Motor neuron (in vitro differentiated cells): ENCODE results near the gene PSMG3. TPM values are rescaled to one million over a fixed set of nuclear protein-coding genes. Genes with fewer than 3 reads are reported as not detected.

Experiments
- ATAC-seq, 8 experiments: fragments of 200-7000 bp; cut with Tn5 transposase; replicated peaks in 6 of 8; 2 replicates each; pipeline ENCODE4 v1.8.0; 2021; ENCODE audit warnings: mild to moderate bottlenecking in 8 of 8, moderate library complexity in 8 of 8
- H3K27ac ChIP-seq, 2 donors: fragments of 250-450 bp; sonication (Bioruptor Pico); 2 replicates each; pipeline ENCODE4 v1.9.0; 2021; ENCODE audit warnings: antibody characterized with exemption in 2 of 2, mild to moderate bottlenecking in 2 of 2, moderate library complexity in 1 of 2
- H3K4me1 ChIP-seq, 2 donors: fragments of 250-450 bp; sonication (Bioruptor Pico); replicated peaks in 1 of 2; 2 replicates each; pipeline ENCODE4 v1.6.1; 2021; ENCODE audit warnings: antibody characterized with exemption in 2 of 2, mild to moderate bottlenecking in 2 of 2, moderate library complexity in 1 of 2
- H3K4me3 ChIP-seq, 5 donors: fragments of 250-450 bp; sonication (Bioruptor Pico); 2 replicates each; pipeline ENCODE4 v1.9.0; 2021; ENCODE audit warnings: antibody characterized with exemption in 5 of 5, mild to moderate bottlenecking in 5 of 5, moderate library complexity in 4 of 5
- WGBS, 10 experiments: fragments of 450-650 bp; shearing (Covaris generic); methylation state at CpG; one replicate each; pipeline ENCODE4 v1.0.0; 2022; 5-methylcytosine and 5-hydroxymethylcytosine counted together
- in situ Hi-C, 9 experiments: fragments of 400-800 bp; cut with MboI; loops; one replicate each; pipeline ENCODE4 v1.15.0; 2021; ENCODE audit warnings: low sequenced_read_pairs in 9 of 9, low pct_unique_long_range_greater_than_20kb in 2 of 9; ENCODE audit not compliant: unreplicated experiment in 9 of 9
- total RNA-seq, 8 experiments: library from RNA; unstranded; fragments of 300-600 nt; gene quantifications; 2 replicates each; pipeline versions ENCODE4 v1.2.3 to v1.2.4, GENCODE V29; 2022

The PSMG3 gene
- total RNA-seq, 8 experiments from 2014 or later: 24.0 to 52.8 (median 44.8) TPM

DNA sequence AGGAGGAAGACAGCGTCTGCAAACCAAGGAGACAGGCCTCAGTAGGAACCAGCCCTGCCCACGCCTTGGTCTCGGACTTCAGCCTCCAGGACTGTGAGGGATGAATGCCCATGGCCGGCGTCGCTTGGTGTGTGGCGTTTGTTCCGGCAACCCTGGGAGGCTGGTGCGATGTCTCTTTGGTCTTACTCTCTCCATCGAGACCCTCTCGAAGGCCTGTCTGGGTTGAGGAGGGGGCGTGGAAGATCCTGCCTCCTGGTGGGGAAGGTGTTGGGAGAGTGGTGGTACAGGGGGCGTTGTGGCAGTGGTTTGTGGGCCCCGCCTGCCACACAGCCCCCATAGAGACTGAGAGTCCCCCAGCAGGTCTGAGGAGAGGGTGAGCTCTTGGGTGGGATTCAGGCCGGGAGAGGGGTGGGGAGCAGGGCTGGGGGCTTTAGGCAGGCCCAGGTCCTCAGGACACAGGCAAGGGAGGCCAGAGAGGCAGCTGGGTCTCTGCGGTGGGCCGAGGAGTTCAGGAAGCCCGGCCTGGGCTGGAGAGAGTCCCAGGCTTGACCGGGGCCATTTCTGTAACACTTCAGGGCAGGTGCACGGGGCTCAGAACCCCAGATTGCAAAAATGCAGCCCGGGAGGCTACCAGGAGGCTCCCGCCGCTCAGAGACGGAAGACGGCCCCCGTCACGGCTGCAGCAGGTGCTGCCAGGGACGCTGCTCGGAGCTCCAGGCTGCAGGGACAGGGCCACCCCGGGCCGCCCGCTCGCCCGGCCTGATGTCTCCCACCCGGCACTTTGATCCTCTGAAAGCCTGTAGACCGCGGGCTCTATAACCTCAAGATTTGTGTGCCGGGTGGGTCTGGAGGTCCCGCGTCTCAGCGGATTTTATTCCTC lies 33.8 kb upstream of the PSMG3 start:
- in situ Hi-C loops: no loop called here
- no peak overlapping the region for H3K27ac ChIP-seq
- WGBS, 10 experiments: 31 to 100% (median 86%) methylated on average over 1 to 18 of the region's 41 CpGs; no CpG with 5 or more reads in 5 of the 10 experiments
- ATAC-seq: no peak
- H3K4me1 ChIP-seq: peaks cover 7 to 23% of the 10 kb centered on the region in 2 donors
- no peak overlapping the region for H3K4me3 ChIP-seq

DNA sequence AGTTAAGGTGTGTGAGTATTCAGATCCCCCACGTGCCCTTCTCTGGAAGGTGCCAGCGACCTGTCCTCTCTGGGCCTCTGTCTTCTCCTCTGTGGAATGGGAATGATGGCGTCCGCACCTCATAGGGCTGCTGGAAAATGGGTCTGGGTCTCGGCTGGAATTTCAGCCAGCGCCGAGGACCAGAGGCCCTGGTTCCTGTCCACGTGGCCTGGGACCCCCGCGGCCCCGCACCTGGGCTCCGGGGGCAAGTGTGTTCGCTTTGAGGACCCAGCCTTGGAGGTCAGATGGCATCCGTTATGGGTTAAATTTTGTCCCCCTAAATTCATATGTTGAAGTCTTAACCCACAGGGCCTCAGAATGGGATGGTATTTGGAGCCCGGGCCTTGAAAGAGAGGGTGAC lies 32.6 kb upstream of the PSMG3 start:
- in situ Hi-C loops: no loop called here
- ATAC-seq: no peak
- WGBS, 10 experiments: 27 to 100% (median 100%) methylated on average over 1 to 2 of the region's 15 CpGs; no CpG with 5 or more reads in 5 of the 10 experiments

DNA sequence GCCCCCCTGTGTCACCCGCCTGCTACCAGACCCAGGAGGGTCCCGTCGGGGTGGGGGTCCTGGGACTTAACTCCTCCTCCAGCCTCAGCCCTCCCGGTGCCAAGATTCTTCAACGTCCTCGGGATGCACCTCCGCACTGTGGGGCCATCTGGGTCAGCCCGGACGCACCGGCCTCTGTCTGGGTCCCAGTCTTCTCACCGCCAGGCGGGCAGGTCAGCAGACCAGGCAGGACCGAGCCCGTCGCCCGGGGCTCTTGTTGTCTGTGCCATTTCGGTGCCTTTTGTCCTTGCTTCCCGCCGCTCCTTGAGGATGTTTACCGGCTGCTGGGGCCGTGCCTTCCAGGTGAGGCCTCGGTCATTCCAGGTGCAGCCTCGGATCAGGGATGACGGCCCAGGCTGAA lies 32.1 kb upstream of the PSMG3 start:
- H3K4me3 ChIP-seq: no peak overlapping the region
- no peak for ATAC-seq
- 57 to 90% (median 73%) methylated on average over 3 to 16 of the region's 24 CpGs; no CpG with 5 or more reads in 6 of the 10 experiments for WGBS, 10 experiments
- H3K27ac ChIP-seq: no peak overlapping the region
- in situ Hi-C loops: no loop called here
- peaks cover 4 to 16% of the 10 kb centered on the region in 2 donors for H3K4me1 ChIP-seq

More for the DNA sequence above, 32.6 kb upstream of the PSMG3 start:
- Histone ChIP-seq H3K27ac (no peak overlapping the region), H3K4me1 (peaks cover 7 to 16% of the 10 kb centered on the region in 2 donors), H3K4me3 (no peak overlapping the region)

DNA sequence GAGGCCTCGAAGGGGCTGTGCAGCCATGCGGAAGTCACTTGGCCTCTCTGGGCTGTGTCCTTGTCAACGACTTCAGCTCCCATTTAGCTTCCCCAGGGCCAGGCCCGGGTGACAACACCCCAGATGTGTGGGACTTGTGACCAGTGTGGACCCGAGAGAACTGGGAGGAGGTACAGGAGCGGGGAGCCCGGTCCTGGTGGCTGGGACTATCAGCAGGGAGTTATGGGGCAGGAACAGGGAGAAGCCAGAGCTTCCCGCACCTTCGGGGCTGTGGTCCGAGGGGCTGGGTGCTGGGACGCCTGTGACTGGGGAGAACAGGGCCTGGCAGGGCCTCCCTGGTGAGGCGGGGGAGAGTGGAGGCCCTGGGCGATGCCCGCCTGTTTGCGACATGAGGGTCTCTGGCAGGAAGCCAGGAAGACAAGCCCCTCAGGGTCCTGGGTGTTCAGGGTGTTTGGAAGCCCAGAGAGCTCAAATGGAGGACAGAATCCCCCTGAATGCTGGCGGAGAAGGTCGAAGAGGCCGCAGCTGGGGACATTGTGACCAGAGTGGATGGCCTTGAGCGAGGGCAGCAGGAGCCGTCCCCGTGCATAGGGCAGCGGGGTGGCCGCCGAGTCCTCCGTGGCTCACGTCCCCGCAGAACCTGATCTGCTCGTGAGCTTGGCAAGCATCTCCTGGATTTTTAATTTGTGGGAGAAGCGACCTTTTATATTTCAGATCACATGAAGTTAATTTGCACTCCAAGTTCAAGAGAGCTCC lies 30.0 kb upstream of the PSMG3 start:
- ATAC-seq: no peak
- H3K4me1 ChIP-seq: peaks cover 5 to 17% of the 10 kb centered on the region in 2 donors
- no peak overlapping the region for H3K4me3 ChIP-seq
- in situ Hi-C loops: loop anchor here in 1 of 9 experiments (25.0 kb wide), 1 partner anchor 612 kb away; no protein-coding TSS in a partner anchor
- WGBS, 10 experiments: 68 to 100% (median 80%) methylated on average over 1 to 13 of the region's 29 CpGs; no CpG with 5 or more reads in 3 of the 10 experiments
- no peak overlapping the region for H3K27ac ChIP-seq

DNA sequence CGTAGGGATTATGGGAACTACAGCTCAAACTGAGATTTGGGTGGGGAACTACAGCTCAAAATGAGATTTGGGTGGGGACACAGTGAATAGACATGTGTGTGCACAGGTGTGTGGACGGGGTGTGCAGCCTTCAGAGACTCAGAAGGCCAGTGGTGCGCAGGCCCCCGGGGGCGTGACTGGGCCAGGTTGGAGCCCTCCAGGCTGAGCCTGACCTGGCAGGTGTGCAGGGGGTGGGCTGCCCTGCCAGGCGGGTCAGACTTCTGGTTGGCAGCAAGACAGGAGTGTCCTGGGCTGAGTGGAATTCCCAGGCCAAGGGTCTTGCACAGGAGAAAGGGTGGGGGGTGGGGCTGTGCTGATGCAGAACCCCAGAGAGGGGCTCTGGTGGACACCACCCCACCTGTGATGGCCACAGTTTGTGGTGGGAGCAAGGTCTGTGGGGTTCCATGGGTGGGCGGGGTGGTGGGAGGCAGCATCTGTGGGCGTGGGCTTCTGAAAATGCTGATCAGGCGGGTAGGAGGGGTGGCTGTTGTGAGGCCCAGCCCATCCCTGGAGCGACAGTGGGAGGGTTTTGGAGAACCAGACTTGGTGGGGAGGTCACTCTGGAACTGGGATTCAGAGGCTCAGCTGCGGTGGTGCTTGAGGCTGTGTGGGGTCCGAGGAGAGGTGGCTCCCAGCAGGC lies 29.3 kb upstream of the PSMG3 start:
- 80 to 100% methylated on average over 1 of the region's 12 CpGs; no CpG with 5 or more reads in 8 of the 10 experiments for WGBS, 10 experiments
- H3K27ac ChIP-seq: no peak overlapping the region
- H3K4me3 ChIP-seq: no peak overlapping the region
- in situ Hi-C loops: loop anchor here in 1 of 9 experiments (25.0 kb wide), 1 partner anchor 613 kb away; no protein-coding TSS in a partner anchor
- H3K4me1 ChIP-seq: peaks cover 4 to 16% of the 10 kb centered on the region in 2 donors
- peak in 2 of 8 experiments; percentile 74 to 93 for ATAC-seq

DNA sequence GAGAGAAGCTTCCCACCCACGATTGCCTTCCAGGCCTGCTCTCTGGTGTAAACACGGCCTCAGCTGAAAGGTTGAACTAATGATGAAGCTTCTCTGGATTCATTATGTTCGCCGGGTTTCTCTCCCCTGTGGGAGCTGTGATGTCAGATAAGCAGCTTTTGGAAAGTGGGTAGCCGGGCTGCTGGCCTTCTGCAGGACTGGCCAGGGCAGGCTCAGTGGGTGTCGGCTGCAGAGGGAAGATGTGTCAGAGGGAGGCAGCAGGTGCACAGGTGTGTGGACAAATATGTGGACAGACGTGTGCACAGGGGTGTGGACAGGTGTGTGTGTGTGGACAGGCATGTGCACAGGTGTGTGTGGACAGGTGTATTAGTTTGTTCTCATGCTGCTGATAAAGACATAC lies 28.5 kb upstream of the PSMG3 start:
- no peak overlapping the region for H3K27ac ChIP-seq
- ATAC-seq: no peak
- peaks cover 4 to 16% of the 10 kb centered on the region in 2 donors for H3K4me1 ChIP-seq
- in situ Hi-C loops: loop anchor here in 1 of 9 experiments (25.0 kb wide), 1 partner anchor 614 kb away; no protein-coding TSS in a partner anchor
- H3K4me3 ChIP-seq: no peak overlapping the region
- WGBS, 10 experiments: 0 to 100% (median 64%) methylated on average over 1 to 5 of the region's 7 CpGs; no CpG with 5 or more reads in 4 of the 10 experiments

DNA sequence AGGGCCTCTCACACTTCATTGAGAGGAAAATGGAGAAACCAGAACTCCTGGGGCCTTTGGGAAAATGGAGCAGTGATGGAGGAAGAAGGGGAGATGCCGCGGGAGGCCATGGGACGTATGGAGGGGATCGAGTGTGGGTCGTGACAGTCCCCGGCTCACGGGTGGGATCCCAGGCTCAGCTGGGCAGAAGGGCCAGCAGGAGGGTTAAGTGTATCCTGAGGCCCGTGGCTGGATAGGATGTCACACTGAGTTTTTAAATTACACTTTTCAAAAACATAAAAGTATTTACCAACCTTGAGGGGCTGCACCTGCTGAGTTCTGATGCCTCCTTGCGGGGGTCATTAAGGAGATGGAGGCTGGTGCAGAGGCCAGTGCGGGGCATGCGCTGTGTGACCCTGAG lies 28.0 kb upstream of the PSMG3 start:
- no peak for ATAC-seq
- no peak overlapping the region for H3K4me3 ChIP-seq
- peaks cover 4 to 16% of the 10 kb centered on the region in 2 donors for H3K4me1 ChIP-seq
- no peak overlapping the region for H3K27ac ChIP-seq
- WGBS, 10 experiments: 40 to 100% (median 87%) methylated on average over 1 to 3 of the region's 11 CpGs; no CpG with 5 or more reads in 4 of the 10 experiments
- in situ Hi-C loops: loop anchor here in 1 of 9 experiments (25.0 kb wide), 1 partner anchor 615 kb away; no protein-coding TSS in a partner anchor

DNA sequence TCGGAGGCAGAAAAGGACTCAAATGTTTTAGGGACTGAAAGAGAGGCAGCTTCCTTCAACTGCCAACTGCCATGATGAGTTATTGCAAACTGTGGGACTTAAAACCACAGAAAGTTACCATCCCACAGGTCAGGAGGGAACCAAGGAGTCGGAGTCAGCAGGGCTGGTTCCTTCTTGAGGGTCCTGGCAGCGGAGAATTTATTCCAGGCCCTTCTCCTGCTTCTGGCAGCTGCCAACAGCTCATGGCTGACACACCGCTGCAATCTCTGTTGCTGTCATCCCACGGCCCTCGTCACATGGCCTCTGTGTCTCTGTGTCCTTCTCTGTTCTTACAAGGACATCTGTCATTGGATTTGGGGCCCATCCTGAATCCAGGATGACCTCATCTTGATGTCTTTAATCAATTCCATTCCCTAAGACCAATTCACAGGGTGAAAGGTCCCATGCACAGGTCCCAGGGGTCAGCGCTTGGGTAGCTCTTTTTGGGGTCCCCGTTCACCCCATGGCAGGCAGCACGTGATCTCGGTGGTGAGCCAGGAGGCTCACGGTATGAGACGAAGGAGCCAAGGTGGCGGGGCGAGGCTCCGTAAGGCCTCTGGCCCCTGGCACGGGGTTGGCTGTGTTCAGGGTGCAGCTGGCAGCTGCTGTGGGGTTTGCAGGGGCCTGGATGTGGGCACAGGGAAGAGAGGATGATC lies 27.4 kb upstream of the PSMG3 start:
- peaks cover 4 to 16% of the 10 kb centered on the region in 2 donors for H3K4me1 ChIP-seq
- ATAC-seq: peak in 1 of 8 experiments; percentile 18
- no peak overlapping the region for H3K4me3 ChIP-seq
- in situ Hi-C loops: loop anchor here in 1 of 9 experiments (25.0 kb wide), 1 partner anchor 615 kb away; no protein-coding TSS in a partner anchor
- WGBS, 10 experiments: 64 to 98% (median 69%) methylated on average over 2 to 11 of the region's 16 CpGs; no CpG with 5 or more reads in 5 of the 10 experiments
- peak overlapping the region in 1 of 2 donors; percentile 26 for H3K27ac ChIP-seq

DNA sequence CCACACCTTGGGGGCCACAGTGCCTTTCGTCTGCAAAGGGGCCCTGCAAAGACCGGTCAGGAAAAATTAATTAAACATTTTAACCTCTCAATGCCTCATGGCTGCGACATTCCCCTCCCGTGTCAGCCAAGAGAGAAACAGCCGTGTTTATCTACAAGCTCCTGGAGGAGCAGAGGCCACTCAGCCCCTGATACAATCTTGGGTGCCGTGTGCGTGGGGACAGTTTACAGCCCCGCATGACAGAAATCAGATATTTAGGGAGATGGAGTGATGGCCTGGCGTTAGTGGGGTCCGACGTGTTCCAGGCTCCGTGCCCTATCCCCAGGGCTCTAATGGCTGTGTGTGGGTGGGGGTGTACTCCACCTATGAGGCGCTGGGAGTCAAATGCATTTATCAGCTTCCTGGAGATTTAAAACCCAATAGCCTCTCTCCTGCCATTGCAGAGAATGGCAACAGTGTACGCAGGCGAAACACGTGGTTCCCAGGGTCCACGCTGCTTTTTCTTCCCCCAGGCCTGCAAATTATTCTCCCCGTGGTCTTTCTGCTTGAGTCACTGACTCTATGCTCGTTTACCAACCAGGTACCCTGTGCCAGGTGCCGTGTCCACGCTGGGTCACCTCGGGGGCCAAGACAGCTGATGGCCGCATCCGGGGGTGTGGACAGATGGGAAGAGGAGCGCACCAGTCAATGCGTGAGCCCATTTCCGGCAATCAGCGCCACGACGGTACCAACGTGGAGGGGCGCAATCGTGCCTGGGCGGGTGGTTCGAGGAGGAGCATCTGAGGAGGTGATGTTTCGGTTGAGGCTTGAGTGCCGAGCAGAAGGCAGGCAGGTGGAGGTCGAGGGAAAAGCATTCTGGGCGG lies 26.6 kb upstream of the PSMG3 start:
- 50 to 100% (median 75%) methylated on average over 2 to 33 of the region's 39 CpGs for WGBS, 10 experiments
- in situ Hi-C loops: loop anchor here in 1 of 9 experiments (25.0 kb wide), 1 partner anchor 616 kb away; no protein-coding TSS in a partner anchor
- no peak overlapping the region for H3K4me3 ChIP-seq
- H3K27ac ChIP-seq: no peak overlapping the region
- ATAC-seq: peak in 4 of 8 experiments; percentile 22 to 75 (median 30)
- peaks cover 4 to 16% of the 10 kb centered on the region in 2 donors for H3K4me1 ChIP-seq

DNA sequence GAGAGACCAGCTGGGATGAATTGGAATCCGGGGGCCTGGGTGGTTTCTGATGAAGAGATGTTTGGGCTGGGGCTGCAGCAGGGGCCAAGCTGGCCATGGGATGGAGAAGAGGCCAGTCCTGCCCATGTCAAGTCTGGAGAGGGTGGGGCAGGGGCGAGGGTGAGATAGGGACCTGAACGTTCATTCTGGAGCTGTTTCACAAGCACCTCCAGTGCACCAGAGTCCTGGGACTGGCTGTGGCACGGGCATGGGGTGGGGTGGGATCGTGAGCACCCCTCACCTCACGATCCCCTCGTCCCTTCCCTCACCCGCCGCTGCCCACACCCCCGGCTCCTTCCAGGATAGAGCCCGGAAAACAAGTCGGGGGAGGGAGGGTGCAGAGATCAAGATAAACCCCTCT lies 25.8 kb upstream of the PSMG3 start:
- no peak overlapping the region for H3K4me3 ChIP-seq
- ATAC-seq: no peak
- no peak overlapping the region for H3K27ac ChIP-seq
- 60 to 100% (median 70%) methylated on average over 1 to 3 of the region's 12 CpGs; no CpG with 5 or more reads in 6 of the 10 experiments for WGBS, 10 experiments
- H3K4me1 ChIP-seq: peaks cover 4 to 16% of the 10 kb centered on the region in 2 donors
- in situ Hi-C loops: loop anchor here in 1 of 9 experiments (25.0 kb wide), 1 partner anchor 617 kb away; no protein-coding TSS in a partner anchor

DNA sequence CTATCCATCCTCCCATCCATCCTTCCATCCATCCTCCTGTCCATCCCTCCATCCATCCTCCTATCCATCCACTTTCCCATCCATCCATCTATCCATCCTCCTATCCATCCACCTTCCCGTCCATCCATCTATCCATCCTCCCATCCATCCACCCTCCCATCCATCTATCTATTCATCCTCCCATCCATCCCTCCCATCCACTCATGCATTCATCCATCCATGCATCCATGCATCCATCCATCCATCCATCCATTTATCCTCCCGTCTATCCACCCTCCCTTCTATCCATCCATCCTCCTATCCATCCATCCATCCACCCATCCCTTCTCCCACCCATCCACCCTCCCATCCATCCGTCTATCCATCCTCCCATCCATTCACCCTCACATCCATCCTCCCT lies 25.2 kb upstream of the PSMG3 start:
- ATAC-seq: no peak
- no peak overlapping the region for H3K27ac ChIP-seq
- 11 to 100% (median 70%) methylated on average over 1 to 3 of the region's 3 CpGs for WGBS, 10 experiments
- no peak overlapping the region for H3K4me3 ChIP-seq
- H3K4me1 ChIP-seq: peaks cover 4 to 15% of the 10 kb centered on the region in 2 donors
- in situ Hi-C loops: loop anchor here in 1 of 9 experiments (25.0 kb wide), 1 partner anchor 617 kb away; no protein-coding TSS in a partner anchor
